HG03175 (cell line): ENCODE measurements around the gene FLNA.
"Not testable (repeated sequence)": the region's sequence is repeated elsewhere in the genome, so short reads cannot be mapped to it uniquely, and the experiment has no call there.

Source experiments
- ATAC-seq: cut with Tn5 transposase; IDR thresholded peaks from one replicate; pipeline ENCODE4 v1.9.1; 2021; ENCODE audit warnings: mild to moderate bottlenecking, moderate library complexity; ENCODE audit not compliant: unreplicated experiment

FLNA gene

GRCh38 chrX:154398668-154399526 lies 24.5 kb upstream of the FLNA start:
- peak; percentile 34 for ATAC-seq

DNA sequence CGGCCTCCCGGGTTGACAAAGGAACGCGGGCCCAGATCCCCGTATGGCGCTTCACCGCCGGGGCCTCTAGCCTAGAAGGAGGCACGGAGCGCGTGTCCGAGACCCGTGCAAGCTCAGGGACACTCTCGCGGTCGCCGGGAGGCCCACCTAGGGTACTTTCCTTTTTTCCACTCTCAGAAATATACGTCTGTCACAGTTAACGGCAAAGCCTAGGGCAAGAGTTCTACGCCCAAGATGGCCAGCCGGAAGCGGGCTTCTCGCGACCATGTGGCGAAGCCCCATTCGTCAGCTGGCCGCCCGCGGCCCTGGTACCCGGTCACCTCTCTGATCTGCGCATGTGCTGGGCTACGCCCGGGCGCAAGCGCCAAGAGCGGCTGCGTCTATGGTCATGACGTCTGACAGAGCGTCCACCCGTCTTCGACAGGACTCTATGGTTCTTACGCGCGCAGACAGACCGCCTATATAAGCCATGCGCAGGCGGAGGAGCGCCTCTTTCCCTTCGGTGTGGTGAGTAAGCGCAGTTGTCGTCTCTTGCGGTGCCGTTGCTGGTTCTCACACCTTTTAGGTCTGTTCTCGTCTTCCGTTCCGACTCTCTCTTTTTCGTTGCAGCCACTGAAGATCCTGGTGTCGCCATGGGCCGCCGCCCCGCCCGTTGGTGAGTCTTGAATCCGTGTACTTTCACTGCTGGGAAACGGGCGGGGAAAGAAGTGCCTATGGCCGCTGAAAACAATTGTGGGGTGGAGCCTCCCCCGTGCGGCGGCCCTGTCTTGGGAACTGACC lies 23.6 kb upstream of the FLNA start, which contains the start of gene RPL10:
TSS of gene RPL10 (plus strand) at position 490 of the 780 bp plus-strand sequence. CDS start at position 633, 143 bp downstream.
- ATAC-seq = peak; percentile 83

- peak; percentile 49 for ATAC-seq
These were observed 22.8 kb upstream of the FLNA start for GRCh38 chrX:154396973-154397887.

GRCh38 chrX:154396363-154396762 lies 21.9 kb upstream of the FLNA start:
- ATAC-seq = not testable (repeated sequence)

DNA sequence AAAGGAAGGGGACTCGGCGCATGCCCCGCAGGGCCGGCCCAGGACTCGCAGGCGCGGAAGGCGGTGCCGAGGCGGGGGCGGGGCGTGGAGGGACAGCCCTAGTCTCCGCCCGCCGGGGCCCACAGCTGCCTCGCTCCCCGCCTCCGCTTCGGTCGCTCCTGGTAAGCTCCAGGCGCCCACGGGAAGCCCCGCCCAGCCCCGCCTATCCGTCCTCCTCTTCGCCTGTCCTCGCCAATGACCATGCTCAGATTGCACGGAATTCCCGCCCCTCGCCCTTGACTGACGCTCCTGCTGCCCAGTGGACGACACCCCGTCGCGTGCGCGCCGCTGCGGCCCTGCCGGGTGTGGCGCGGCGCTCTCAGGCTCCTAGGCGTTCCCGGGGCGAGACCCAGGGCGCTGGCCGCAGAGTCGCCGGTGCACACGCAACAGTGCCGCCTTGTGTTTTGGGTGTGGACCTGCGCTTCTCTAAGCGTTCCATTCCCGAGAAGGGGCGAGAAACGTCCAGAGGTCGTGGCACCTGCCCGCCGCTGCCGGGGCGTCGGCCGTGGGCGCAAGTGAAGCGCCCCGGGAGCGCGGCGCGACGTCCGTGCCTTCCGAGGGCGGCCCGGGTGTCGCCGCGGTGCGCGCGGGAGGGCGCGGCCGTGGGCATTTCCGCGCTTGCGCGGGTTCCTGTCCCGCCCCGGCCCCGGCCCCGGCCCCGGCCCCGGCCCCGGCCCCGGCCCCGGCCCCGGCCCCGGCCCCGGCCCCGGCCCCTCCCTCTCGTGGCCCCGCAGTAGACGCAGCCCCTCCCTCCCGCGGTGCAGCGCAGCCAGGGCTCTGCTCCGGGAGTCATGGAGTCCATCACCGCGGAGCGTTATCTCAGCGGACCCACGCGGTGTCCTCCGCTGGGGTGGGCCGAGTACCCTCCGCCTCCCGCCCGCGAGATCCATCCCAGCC lies 15.6 kb upstream of the FLNA start:
- peak; percentile 76 for ATAC-seq

DNA sequence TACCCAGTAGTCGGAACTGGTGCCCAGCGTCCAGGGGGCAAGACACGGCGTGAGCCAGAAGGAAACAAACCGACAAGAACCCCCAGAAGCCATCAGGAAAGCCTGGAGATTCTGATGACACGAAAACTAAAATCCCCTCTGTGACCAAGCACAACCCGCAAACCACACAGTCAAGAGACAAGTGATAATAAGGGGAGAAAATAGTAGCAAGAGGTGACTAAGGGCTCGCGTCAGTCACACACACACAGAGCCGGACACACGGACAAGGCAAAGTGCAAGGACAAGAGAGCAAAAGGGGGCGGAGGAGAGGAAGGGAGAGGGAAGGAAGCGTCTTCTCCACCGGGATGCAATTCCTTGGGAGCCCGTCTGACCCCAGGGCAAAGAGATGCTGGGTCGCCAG lies 14.2 kb upstream of the FLNA start:
- not testable (repeated sequence) for ATAC-seq

DNA sequence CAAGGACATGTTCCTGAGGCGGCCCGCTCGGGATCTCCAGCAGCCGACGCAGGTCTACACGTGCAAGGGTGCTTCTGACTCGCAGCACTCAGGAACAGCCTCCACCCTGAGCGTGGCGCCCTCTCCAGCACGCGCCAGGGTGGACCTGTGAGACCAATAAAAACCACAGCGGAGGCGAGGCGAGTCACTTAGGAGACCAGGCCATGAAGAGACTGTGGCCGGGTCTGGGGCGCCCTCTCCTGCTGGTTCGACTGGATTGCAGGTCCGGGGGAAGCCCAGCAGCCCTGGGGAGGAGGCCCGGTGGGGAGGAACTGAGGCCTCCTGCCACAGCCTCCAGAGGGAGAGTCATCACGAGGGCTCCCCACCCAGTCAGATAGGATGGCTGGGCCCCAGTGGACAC lies 13.7 kb upstream of the FLNA start:
- ATAC-seq = peak; percentile 31

DNA sequence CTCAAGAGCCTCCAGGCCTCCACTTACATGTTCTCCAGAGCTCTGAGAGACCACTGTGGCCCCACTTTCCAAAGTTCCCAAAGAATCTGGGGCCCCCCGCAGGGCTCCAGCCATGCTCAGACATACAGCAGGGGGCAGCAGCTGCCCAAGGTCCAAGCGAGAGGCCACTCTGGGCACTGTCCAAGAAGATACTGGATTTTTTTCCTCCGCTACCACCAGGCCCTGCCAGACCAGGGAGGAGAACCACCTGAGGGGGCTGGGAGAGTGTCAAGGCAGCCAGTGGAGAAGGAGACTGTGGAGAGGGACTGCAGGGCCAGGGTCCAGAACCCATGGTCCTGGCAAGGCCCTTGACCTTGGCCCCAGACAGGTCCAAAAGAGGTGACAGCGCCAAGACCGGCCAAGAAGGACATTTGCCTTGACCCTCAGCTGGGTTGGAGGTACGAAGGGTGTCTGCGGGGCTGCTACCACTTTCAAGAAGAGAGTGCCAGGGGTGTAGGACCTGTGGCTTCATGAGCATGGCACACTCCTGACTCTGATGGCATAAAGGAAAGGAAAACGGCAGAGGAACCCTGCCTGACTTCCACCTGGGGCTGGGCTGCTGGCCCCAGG lies 10.0 kb upstream of the FLNA start:
- ATAC-seq = no peak

DNA sequence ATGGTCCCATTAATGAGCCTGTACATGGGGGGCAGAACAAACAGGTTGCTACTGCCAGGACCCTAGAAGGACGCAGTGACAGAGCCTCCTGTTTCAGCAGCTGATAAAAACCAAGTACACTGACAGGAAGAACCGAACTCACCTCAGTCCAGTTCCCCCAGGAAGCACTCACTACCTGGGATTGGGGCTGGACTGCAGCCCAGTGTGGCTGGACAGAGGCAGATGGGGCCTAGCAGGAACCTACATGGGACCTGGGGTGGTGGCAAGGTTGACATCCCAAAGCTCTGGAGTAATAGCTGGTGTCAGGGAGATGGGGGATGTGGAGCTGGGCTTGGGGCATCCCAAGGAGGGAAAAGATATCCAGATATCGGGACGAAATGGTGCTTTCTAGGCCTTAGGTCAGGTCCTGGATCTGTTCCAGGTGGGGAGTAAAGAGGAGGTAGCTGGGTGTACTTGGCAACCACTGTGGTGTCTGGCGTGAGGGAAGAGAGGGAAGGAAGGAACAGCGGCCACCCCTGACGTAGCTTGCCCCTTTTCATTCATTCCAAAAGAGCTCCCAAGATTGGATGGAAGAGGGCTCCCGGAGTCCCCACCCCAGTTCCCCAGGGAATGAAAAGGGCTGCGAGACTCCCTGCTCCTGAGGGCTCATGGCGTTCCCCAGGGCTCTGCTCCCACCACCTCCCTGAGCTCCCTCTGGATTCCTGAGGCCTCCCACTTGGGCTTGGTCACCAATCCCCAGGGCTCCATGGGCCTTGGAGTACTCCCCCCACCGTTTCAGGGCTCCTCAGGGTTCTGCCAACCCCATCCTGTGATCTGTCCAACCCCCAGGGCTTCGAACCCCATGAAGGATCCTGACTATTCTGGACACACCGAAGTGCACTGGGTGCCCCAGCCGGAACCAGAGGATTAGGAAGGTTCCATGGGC lies 9.2 kb upstream of the FLNA start:
- no peak for ATAC-seq

DNA sequence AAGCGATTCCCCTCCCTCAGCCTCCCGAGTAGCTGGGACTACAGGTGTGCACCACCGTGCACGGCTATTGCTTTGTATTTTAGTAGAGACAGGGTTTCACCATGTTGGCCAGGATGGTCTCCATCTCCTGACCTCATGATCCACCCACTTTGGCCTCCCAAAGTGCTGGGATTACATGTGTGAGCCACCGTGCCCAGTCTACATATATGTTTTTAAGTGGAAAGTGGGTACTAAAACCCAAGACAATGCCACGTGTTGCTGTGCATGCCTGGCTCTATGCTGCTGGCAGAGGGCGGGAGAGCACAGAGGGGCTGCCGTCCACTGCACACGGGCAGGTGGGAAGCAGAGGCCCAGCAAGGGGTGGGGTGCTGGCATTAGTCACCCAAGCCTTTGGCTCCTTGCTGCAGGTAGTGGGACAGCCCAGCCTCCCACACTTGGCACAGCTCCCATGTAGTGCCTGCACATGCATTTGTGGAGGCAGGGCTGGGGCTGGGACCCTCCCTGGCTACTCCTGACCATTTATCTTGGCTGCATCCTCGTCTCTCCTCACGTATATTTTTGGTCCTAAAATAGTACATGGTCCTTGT lies 8.1 kb upstream of the FLNA start:
- ATAC-seq = no peak

GRCh38 chrX:154381271-154381670 lies 6.8 kb upstream of the FLNA start:
- no peak for ATAC-seq

DNA sequence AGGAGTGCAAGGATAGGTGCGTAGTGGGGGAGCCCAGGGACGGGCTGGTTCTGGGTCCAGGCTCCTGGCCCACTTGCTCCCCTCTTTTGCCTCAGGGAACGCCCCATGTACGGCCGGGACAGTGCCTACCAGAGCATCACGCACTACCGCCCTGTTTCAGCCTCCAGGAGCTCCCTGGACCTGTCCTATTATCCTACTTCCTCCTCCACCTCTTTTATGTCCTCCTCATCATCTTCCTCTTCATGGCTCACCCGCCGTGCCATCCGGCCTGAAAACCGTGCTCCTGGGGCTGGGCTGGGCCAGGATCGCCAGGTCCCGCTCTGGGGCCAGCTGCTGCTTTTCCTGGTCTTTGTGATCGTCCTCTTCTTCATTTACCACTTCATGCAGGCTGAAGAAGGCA lies 6.4 kb upstream of the FLNA start:
- ATAC-seq = no peak

DNA sequence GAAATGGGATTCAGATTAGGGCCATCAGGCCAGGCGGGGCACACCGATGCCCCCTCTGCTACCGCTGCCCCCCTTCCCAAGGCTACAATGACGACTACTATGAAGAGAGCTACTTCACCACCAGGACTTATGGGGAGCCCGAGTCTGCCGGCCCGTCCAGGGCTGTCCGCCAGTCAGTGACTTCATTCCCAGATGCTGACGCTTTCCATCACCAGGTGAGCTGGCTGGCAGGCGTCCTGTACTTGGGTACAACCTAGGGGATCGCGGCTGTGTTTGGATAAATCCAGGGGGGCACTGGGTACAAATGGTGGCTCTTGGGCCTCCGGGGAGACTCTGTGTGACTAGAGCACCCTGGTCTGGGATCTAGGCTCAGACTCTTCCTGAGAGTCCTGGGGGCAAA lies 5.7 kb upstream of the FLNA start:
- ATAC-seq = no peak

- ATAC-seq = no peak
These were observed 5.1 kb upstream of the FLNA start for GRCh38 chrX:154379569-154379951.

DNA sequence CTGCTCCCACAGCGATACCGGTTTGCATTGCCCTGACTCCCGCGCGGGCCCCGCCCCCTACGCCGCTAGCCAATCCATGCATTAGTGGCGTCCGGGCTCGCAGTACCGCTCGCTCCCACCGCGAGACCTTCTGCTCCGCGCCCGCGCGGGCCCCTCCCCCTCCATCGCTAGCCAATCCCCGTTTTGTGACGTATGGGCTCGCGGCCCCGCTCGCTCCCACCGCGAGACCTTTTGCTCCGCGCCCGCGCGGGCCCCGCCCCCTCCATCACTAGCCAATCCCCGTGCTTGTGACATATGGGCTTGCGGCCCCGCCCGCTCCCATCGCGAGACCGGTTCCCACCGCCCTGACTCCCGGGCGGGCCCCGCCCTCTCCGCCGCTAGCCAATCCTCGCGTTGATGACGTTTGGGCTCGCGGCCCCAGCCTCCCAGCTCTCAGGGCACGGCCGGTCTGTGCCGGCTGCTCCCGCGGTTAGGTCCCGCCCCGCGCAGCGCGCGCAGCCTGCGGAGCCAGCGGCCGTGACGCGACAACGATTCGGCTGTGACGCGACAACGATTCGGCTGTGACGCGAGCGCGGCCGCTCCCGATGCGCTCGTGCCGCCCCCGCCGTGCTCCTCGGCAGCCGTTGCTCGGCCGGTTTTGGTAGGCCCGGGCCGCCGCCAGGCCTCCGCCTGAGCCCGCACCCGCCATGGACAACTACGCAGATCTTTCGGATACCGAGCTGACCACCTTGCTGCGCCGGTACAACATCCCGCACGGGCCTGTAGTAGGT lies 4.5 kb upstream of the FLNA start, which contains the start of gene EMD:
TSS of gene EMD (plus strand) at position 497 of the 770 bp plus-strand sequence. CDS start at position 687, 190 bp downstream.
- peak; percentile 81 for ATAC-seq

GRCh38 chrX:154378059-154378798 lies 3.8 kb upstream of the FLNA start:
- peak; percentile 2 for ATAC-seq
